ENCODE data around the gene TPX2. TPM values are rescaled to one million over a fixed set of nuclear protein-coding genes. Genes with fewer than 3 reads are reported as not detected.

Gene TPX2
- total and polyA plus RNA-seq, 2 of the 8 experiments (the other 6 are each of a cell fraction or from before 2014, with no cell fraction given), result 43.6 to 125 TPM

- WGBS, 2 experiments (ENCODE audit: extremely low coverage in 1 of 2, insufficient coverage in 1 of 2, insufficient read length in 1 of 2, insufficient replicate concordance in 2 of 2, low coverage in 1 of 2, low lambda C conversion rate in 2 of 2, missing lambda C conversion rate in 1 of 2), result 88% methylated on average over 6 of the region's 6 CpGs; no CpG with 5 or more reads in 1 of the 2 experiments
- DNase-seq (ENCODE audit: low read depth in 1 of 2, low spot score in 2 of 2) (no peak), FAIRE-seq (no peak)
- ChIA-PET CTCF (ENCODE audit: partially characterized antibody) (interaction anchor here (0.6 to 2.0 kb wide), 7 partner anchors 9 to 202 kb away, joined by 3 to 10 read pairs (median 3); partner anchors contain the start of gene FOXS1), POLR2A (ENCODE audit: partially characterized antibody) (interaction anchor here (1.6 kb wide), 1 partner anchor 14 kb away, joined by 5 read pairs; no protein-coding TSS in a partner anchor)
- Histone ChIP-seq H3K4ac (replicated peaks; ENCODE audit: insufficient read length, low read depth, low read length) (no peak overlapping the region), H2BK20ac (ENCODE audit: low read length) (no peak overlapping the region), H4K5ac (ENCODE audit: insufficient read length, low read depth, low read length) (no peak overlapping the region), H2BK12ac (ENCODE audit: low read depth, low read length) (no peak overlapping the region), H4K8ac (ENCODE audit: extremely low read depth, insufficient read depth, low read length) (no peak overlapping the region), H3K4me1 (replicated peaks in 1 of 4; ENCODE audit: control insufficient read depth in 3 of 4, insufficient read depth in 4 of 4, low read length in 3 of 4) (peaks cover 0 to 5% (median 5%) of the 10 kb centered on the region in 4 experiments; a peak in 5 of 7 replicates), H2BK5ac (ENCODE audit: low read depth, low read length) (no peak overlapping the region), H4K91ac (replicated peaks; ENCODE audit: insufficient read length, low read length) (no peak overlapping the region), H2AK5ac (ENCODE audit: low read depth, low read length) (no peak overlapping the region), H3K23ac (ENCODE audit: insufficient read length) (no peak overlapping the region), H2BK15ac (ENCODE audit: low read length) (no peak overlapping the region), H4K20me1 (replicated peaks in 1 of 2; ENCODE audit: control insufficient read depth in 1 of 2, insufficient read depth in 2 of 2, low read length in 2 of 2) (no peaks in the 10 kb centered on the region), H3K18ac (ENCODE audit: extremely low read depth, low read length) (no peak overlapping the region), H3K27ac (ENCODE audit: low read depth, low read length) (no peak overlapping the region), H3K79me2 (ENCODE audit: control insufficient read depth in 1 of 2, insufficient read depth in 2 of 2, low read length in 2 of 2) (no peaks in the 10 kb centered on the region), H3K23me2 (ENCODE audit: low read depth, low read length) (no peaks in the 10 kb centered on the region), H3K14ac (ENCODE audit: insufficient read length) (no peak overlapping the region), H3K9me3 (ENCODE audit: insufficient read depth in 2 of 2, low read depth in 1 of 2, low read length in 1 of 2) (no peaks in the 10 kb centered on the region), H3K27me3 (replicated peaks in 1 of 4; ENCODE audit: control insufficient read depth in 3 of 4, extremely low read depth in 1 of 4, insufficient read depth in 3 of 4, low read length in 3 of 4) (no peaks in the 10 kb centered on the region), H3K9ac (replicated peaks in 1 of 4; ENCODE audit: extremely low read depth in 1 of 4, low read depth in 3 of 4, low read length in 3 of 4) (no peak overlapping the region), H3K56ac (replicated peaks; ENCODE audit: insufficient read length, low read depth, low read length) (no peak overlapping the region), H3K4me2 (ENCODE audit: insufficient read depth in 1 of 2, low read depth in 2 of 2, low read length in 2 of 2) (no peak overlapping the region), H2BK120ac (replicated peaks; ENCODE audit: low read depth, low read length) (no peak overlapping the region), H2AFZ (ENCODE audit: low read length) (no peak overlapping the region), H3K79me1 (ENCODE audit: low read depth, low read length) (no peaks in the 10 kb centered on the region), H3K4me3 (ENCODE audit: extremely low read depth in 1 of 4, insufficient read depth in 2 of 4, low read depth in 3 of 4, low read length in 4 of 4) (no peak overlapping the region), H3K36me3 (ENCODE audit: control insufficient read depth in 2 of 4, insufficient read depth in 4 of 4, low read length in 3 of 4) (no peaks in the 10 kb centered on the region; a peak in 1 of 8 replicates)
- TF ChIP-seq SIX5 (IDR thresholded peaks at IDR 0.05; ENCODE audit: low read depth, low read length) (no peak), KDM5A (IDR thresholded peaks at IDR 0.05; ENCODE audit: low read length) (no peak), POLR2A (IDR thresholded peaks at IDR 0.05; ENCODE audit: control extremely low read depth in 1 of 2, low read depth in 2 of 2, low read length in 2 of 2) (no peak), RAD21 (IDR thresholded peaks at IDR 0.05 in 1 of 2, conservative IDR thresholded peaks at IDR 0.05 in 1 of 2; ENCODE audit: low read depth in 2 of 2, low read length in 2 of 2) (no peak), SIN3A (conservative IDR thresholded peaks at IDR 0.05 in 1 of 2, IDR thresholded peaks at IDR 0.05 in 1 of 2; ENCODE audit: low read depth in 1 of 2, low read length in 2 of 2) (no peak), RXRA (IDR thresholded peaks at IDR 0.05; ENCODE audit: insufficient read depth, low read depth, low read length) (no peak), CREB1 (IDR thresholded peaks at IDR 0.05) (no peak), FOSL1 (IDR thresholded peaks at IDR 0.05; ENCODE audit: insufficient read depth, low read depth, low read length) (no peak), NRF1 (IDR thresholded peaks at IDR 0.05; ENCODE audit: low read depth, low read length) (no peak), CTBP2 (IDR thresholded peaks at IDR 0.05; ENCODE audit: borderline replicate concordance, insufficient read depth, insufficient read length, low read length) (no peak), SRF (IDR thresholded peaks at IDR 0.05; ENCODE audit: low read depth, low read length) (no peak), RNF2 (IDR thresholded peaks at IDR 0.05; ENCODE audit: borderline replicate concordance, low read depth, low read length, missing control alignments, poor library complexity, severe bottlenecking) (no peak)
These were observed 90.6 kb downstream of the TPX2 start for GRCh38 chr20:31829731-31830130.
